Mucosa of descending colon (tissue), 3 donors: Measurements from ENCODE around the gene PIK3R5. TPM values are rescaled to one million over a fixed set of nuclear protein-coding genes. Genes with fewer than 3 reads are reported as not detected.
A peak's percentile ranks its signal among the peaks of the same experiment; 100 is the strongest.

ENCODE experiments used
- ATAC-seq: fragments of 200-7000 bp; cut with Tn5 transposase; one replicate; pipeline ENCODE4 v1.9.1; 2020; ENCODE audit warnings: mild to moderate bottlenecking, moderate library complexity
- DNase-seq, 3 donors: peaks; one replicate each; pipeline ENCODE4 v3.0.0-alpha.2; 2020
- H3K36me3 ChIP-seq: fragments of 200-600 bp; one replicate; pipeline ENCODE4 v1.8.0; 2021; ENCODE audit warnings: low read depth, mild to moderate bottlenecking
- H3K4me1 ChIP-seq: fragments of 200-600 bp; one replicate; pipeline ENCODE4 v1.8.0; 2021; ENCODE audit warnings: low read depth, mild to moderate bottlenecking
- H3K4me3 ChIP-seq: fragments of 200-600 bp; one replicate; pipeline ENCODE4 v1.8.0; 2021; ENCODE audit warnings: mild to moderate bottlenecking
- H3K9me3 ChIP-seq: fragments of 200-600 bp; one replicate; pipeline ENCODE4 v1.8.0; 2021; ENCODE audit warnings: mild to moderate bottlenecking
- intact Hi-C, 2 donors: fragments of 100-400 bp; cut with DNase I in 1 of 2; cut with micrococcal nuclease in 1 of 2; formaldehyde crosslinking; loops; one replicate each; pipeline versions ENCODE4 v1.11.0 to v1.11.1; 2022; cut with DNase I, micrococcal nuclease
- total RNA-seq, 3 donors: library from RNA; stranded (reverse); fragmentation: NEBNext Ultra II Directional in 2 of 3; extraction: Animal tissue kit (Norgen Biotek cat#: 25700) in 2 of 3; gene quantifications; one replicate each; pipeline versions ENCODE4 v1.2.1 to v1.2.4, GENCODE V29; 2021 to 2023
- TF ChIP-seq, protein P1 (sequence below): fragments of 200-600 bp; IDR thresholded peaks from one replicate; pipeline ENCODE4 v1.8.0; 2022; ENCODE audit warnings: antibody characterized with exemption, mild to moderate bottlenecking
- donor health status: DM: no; HTN: no; CAD: no; lungs with moderate emphysema.
- donor health status: DM: no; HTN: no; CAD: no.
- donor health status: DM: no; HTN: yes; CAD: no.

Gene PIK3R5
- total RNA-seq, 3 donors from 2014 or later: 2.7 to 10.4 (median 6.8) TPM

DNA sequence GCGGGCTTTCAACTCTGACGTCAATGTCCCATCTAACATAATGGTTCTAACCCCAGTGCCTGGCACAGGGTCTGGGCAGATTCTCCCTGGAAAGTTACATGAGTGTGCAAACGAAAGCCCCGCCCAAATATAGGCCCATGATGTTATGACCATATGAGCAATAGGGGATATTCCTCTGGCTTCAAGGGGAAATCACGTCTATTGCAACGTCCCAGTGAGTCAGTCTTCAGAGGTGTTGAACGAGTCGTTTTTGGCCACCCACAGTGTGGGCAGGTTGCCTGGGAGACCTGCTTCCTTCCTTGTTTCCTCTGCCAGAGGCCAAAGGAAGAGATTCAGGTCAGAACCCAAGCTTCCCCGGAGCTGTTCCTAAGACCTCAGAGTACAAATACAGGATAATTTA is 30.3 kb downstream of the PIK3R5 start:
- TF ChIP-seq, protein P1, sequence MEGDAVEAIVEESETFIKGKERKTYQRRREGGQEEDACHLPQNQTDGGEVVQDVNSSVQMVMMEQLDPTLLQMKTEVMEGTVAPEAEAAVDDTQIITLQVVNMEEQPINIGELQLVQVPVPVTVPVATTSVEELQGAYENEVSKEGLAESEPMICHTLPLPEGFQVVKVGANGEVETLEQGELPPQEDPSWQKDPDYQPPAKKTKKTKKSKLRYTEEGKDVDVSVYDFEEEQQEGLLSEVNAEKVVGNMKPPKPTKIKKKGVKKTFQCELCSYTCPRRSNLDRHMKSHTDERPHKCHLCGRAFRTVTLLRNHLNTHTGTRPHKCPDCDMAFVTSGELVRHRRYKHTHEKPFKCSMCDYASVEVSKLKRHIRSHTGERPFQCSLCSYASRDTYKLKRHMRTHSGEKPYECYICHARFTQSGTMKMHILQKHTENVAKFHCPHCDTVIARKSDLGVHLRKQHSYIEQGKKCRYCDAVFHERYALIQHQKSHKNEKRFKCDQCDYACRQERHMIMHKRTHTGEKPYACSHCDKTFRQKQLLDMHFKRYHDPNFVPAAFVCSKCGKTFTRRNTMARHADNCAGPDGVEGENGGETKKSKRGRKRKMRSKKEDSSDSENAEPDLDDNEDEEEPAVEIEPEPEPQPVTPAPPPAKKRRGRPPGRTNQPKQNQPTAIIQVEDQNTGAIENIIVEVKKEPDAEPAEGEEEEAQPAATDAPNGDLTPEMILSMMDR: no peak
- DNase-seq: no peak
- H3K9me3 ChIP-seq: no peaks in the 10 kb centered on the region
- H3K36me3 ChIP-seq: no peaks in the 10 kb centered on the region
- peak; percentile 57 for ATAC-seq
- intact Hi-C loops: no loop called here
- H3K4me3 ChIP-seq: no peak overlapping the region
- no peaks in the 10 kb centered on the region for H3K4me1 ChIP-seq

DNA sequence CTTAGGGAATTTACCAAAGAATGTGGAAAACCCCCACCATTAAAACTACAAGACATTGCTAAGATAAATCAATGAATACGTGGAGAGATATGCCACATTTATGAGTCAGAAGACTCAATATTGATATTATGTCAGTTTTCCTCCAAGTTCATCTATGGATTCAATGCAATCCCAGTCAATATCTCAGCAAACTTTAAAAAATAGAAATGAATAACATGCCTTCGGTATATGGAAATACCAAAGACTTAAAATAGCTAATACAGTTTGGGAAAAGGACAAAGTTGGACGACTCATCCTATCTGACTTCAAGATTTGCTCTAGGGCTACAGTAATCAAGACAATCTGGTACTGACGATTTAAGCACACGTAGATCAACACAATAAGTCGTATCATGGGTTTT is 31.2 kb downstream of the PIK3R5 start:
- intact Hi-C loops: no loop called here
- ATAC-seq (no peak), DNase-seq (no peak)
- Histone ChIP-seq H3K9me3 (no peaks in the 10 kb centered on the region), H3K4me3 (no peak overlapping the region), H3K36me3 (no peaks in the 10 kb centered on the region), H3K4me1 (no peaks in the 10 kb centered on the region)
- TF ChIP-seq, protein P1: no peak

DNA sequence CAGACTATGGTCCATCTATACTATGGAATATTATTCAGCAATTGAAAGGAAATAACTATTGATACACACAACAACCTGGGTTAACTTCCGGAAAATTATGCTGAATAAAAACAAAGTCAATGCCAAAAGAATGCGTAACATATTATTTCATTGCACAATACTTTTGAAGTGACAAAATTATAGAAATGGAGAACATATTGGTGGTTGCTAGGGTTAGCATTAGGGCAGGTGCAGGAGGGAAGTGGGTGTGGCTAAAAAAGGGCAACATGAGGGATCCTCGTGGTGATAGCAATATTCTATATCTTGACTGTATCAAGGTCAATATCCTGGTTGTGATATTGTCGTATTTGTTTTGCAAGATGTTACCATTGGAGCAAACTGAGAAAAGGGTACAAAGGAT is 34.9 kb downstream of the PIK3R5 start:
- ATAC-seq: no peak
- Histone ChIP-seq H3K4me1 (no peaks in the 10 kb centered on the region), H3K4me3 (no peak overlapping the region), H3K9me3 (peaks cover 23% of the 10 kb centered on the region), H3K36me3 (no peaks in the 10 kb centered on the region)
- no peak for DNase-seq
- intact Hi-C loops: no loop called here
- TF ChIP-seq, protein P1: no peak

DNA sequence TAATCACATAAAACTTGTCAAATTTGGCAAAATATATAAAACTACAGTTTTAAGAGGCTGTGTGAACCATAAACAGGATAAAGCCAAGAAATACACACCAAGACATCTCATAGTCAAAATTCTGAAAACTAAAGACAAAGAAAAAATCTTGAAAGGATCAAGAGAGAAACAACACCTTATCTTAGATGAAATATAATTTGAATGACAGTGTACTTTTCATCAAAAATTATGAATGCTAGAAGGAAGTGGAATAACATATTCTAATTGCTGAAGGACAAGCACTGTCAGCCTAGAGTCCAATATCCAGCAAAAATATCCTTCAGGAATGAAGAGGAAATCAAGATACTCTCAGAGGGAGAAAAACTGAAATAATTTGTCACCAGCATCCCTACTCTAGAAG is 37.2 kb downstream of the PIK3R5 start:
- intact Hi-C loops: no loop called here
- no peak overlapping the region for H3K4me3 ChIP-seq
- DNase-seq: no peak

DNA sequence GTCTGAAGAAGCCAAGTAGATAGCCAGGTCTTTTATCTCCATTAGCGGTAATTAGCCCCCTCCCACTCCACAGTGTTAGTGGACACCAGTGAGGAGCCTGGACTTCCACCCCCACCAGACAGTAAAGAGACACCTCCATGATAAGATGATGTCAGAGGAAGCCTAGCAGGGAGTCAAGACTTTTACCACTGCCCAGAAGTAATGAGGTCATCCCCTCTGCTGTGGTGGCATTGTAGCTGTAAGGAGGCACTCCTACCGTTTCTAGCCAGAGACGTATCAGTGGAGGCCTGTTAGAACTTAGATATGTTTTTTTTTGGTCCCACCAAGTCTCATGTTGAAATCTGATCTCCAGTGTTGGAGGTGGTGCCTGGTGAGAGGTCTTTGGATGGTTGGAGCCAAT is 38.1 kb downstream of the PIK3R5 start:
- H3K9me3 ChIP-seq: peaks cover 23% of the 10 kb centered on the region
- DNase-seq (no peak), ATAC-seq (no peak)
- intact Hi-C loops: no loop called here
- H3K36me3 ChIP-seq: no peaks in the 10 kb centered on the region
- no peaks in the 10 kb centered on the region for H3K4me1 ChIP-seq
- H3K4me3 ChIP-seq: no peak overlapping the region
- TF ChIP-seq, protein P1: no peak

More for the DNA sequence above, 37.2 kb downstream of the PIK3R5 start:
- Histone ChIP-seq H3K4me1 (no peaks in the 10 kb centered on the region), H3K36me3 (no peaks in the 10 kb centered on the region), H3K9me3 (peaks cover 23% of the 10 kb centered on the region)
- TF ChIP-seq, protein P1: no peak
- ATAC-seq: no peak

DNA sequence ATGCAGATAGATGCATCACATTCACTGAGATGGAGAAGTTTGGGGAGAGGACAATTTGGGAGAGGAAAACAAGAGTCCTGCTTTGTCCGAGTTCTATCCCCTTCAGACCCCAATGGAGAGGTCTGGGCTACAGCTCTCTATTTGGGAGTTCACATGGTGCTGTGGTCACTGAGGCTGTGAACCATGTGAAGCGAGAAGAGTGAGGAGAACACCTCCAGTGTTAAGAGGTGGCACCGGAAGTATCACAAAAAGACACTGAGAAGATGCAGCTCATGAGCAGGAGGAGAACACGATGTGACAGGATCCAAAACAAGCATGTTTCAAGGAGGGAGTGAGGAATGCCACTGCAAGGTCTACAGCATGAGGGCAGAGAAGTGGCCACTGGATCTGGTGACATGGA is 39.7 kb downstream of the PIK3R5 start:
- no peak for ATAC-seq
- H3K4me3 ChIP-seq: no peak overlapping the region
- no peak for DNase-seq
- intact Hi-C loops: no loop called here
- H3K36me3 ChIP-seq: no peaks in the 10 kb centered on the region
- peaks cover 23% of the 10 kb centered on the region for H3K9me3 ChIP-seq
- TF ChIP-seq, protein P1: no peak
- H3K4me1 ChIP-seq: no peaks in the 10 kb centered on the region
